K562 (cell line): Measurements from ENCODE around the gene NDUFB10. TPM values are rescaled to one million over a fixed set of nuclear protein-coding genes. Genes with fewer than 3 reads are reported as not detected.
A peak's percentile ranks its signal among the peaks of the same experiment; 100 is the strongest.

ENCODE experiments used
- CBFB ChIP-seq: sonication (generic); formaldehyde crosslinking; IDR thresholded peaks from 2 replicates; pipeline ENCODE4 v1.4.0; 2020; ENCODE audit warnings: mild to moderate bottlenecking, missing genetic modification reagents
- RBFOX2 ChIP-seq: fragments of 200-400 bp; formaldehyde crosslinking; IDR thresholded peaks from 2 replicates; pipeline ENCODE4 v1.6.1; 2017; ENCODE audit warnings: low read depth, mild to moderate bottlenecking, low read length, moderate library complexity
- SAP30 ChIP-seq: fragments of 200-600 bp; sonication (generic); IDR thresholded peaks from 2 replicates; pipeline ENCODE4 v1.6.1; 2012; ENCODE audit warnings: borderline replicate concordance, low read depth, mild to moderate bottlenecking, moderate library complexity, low read length, control low read depth, inconsistent platforms; ENCODE audit not compliant: insufficient read depth, poor library complexity, severe bottlenecking
- polyA plus RNA-seq, 8 experiments: library from polyadenylated mRNA; depleted of rRNA in 4 of 8; stranded (reverse) in 5 of 8; unstranded in 3 of 8; fragments of >200 nt; fragmentation: Nextera tagmentation in 2 of 8; fragmentation: Illumina TruSeq in 1 of 8; extraction: Ambion mirVana in 2 of 8; extraction: Trizol in 1 of 8; gene quantifications; 2 replicates each; pipeline versions ENCODE4 v1.2.1 to v1.2.3, GENCODE V29; 2011 to 2014; ENCODE audit warnings: inconsistent platforms in 1 of 8, missing spikeins in 1 of 8
- total RNA-seq, 7 experiments: library from RNA; depleted of rRNA in 6 of 7; stranded (reverse); fragments of >200 nt in 6 of 7; fragmentation: Illumina TruSeq in 2 of 7; extraction: Trizol in 2 of 7; gene quantifications; 2 replicates each; pipeline versions ENCODE4 v1.2.1 to v1.2.3, GENCODE V29; 2011 to 2021; ENCODE audit warnings: low replicate concordance in 1 of 7
- TF ChIP-seq, protein P1 (sequence below): sonication (generic); formaldehyde crosslinking; IDR thresholded peaks from 2 replicates; pipeline ENCODE4 v1.8.1; 2023; ENCODE audit warnings: mild to moderate bottlenecking, missing genetic modification reagents
- TF ChIP-seq, protein P2 (sequence below): sonication (generic); formaldehyde crosslinking; IDR thresholded peaks from 2 replicates; pipeline ENCODE4 v1.8.0; 2022; ENCODE audit warnings: mild to moderate bottlenecking, low read depth, missing genetic modification reagents
- TF ChIP-seq, protein P3 (sequence below): sonication (generic); formaldehyde crosslinking; IDR thresholded peaks from 2 replicates; pipeline ENCODE4 v1.8.0; 2023; ENCODE audit warnings: mild to moderate bottlenecking, missing genetic modification reagents

NDUFB10 gene
- total and polyA plus RNA-seq, 9 of the 15 experiments (the other 6 are each of a cell fraction or from before 2014, with no cell fraction given): 69.3 to 527 (median 161) TPM

DNA sequence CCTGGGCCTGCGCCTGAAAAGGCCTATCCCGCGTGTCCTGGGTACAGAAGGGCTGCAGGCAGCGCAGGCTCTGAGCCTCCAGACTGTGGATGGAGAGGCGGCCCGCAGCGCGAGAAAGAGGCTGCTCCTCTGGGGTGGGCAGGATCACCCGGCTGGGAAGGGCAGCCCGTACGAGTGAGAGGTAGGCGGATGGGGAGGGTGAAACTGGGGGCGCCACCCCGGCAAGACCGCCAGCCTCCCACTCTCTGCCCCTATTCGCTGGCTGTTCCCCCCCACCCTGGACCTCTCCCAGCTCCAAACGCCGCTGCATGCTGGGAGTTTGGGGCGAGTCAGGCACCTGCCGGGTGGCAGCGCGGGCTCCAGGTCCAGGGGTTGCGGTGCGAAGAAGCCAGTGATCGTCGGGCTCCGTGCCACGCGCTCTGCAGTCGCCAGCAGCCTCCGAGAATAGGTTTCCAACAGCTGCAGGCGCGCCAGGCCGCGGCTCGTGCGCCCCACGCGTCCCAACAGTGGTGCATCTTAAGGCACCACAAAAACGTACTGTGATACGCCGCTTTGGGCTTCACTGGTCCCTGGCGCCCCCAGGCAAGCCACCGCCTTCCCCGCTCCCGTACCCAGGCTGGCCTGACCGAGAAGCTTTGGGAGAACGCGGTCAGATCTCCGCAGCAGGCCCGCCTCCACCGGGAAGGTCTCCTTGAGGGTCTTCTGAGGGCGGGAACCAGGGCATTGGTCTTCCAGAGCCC, 20.9 kb downstream of the NDUFB10 start (continued):
- TF ChIP-seq, protein P1, sequence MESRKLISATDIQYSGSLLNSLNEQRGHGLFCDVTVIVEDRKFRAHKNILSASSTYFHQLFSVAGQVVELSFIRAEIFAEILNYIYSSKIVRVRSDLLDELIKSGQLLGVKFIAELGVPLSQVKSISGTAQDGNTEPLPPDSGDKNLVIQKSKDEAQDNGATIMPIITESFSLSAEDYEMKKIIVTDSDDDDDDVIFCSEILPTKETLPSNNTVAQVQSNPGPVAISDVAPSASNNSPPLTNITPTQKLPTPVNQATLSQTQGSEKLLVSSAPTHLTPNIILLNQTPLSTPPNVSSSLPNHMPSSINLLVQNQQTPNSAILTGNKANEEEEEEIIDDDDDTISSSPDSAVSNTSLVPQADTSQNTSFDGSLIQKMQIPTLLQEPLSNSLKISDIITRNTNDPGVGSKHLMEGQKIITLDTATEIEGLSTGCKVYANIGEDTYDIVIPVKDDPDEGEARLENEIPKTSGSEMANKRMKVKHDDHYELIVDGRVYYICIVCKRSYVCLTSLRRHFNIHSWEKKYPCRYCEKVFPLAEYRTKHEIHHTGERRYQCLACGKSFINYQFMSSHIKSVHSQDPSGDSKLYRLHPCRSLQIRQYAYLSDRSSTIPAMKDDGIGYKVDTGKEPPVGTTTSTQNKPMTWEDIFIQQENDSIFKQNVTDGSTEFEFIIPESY (CRISPR knock-in tag): peak; percentile 36; the same call in 1 of the 2 replicates
- 0 out of 2 replicates have a peak, but pooled peaks have one; percentile 6 for TF ChIP-seq RBFOX2
- TF ChIP-seq, protein P2, sequence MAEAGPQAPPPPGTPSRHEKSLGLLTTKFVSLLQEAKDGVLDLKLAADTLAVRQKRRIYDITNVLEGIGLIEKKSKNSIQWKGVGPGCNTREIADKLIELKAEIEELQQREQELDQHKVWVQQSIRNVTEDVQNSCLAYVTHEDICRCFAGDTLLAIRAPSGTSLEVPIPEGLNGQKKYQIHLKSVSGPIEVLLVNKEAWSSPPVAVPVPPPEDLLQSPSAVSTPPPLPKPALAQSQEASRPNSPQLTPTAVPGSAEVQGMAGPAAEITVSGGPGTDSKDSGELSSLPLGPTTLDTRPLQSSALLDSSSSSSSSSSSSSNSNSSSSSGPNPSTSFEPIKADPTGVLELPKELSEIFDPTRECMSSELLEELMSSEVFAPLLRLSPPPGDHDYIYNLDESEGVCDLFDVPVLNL (CRISPR knock-in tag): no peak
- no peak for TF ChIP-seq SAP30
- TF ChIP-seq CBFB (CRISPR knock-in tag): no peak
- TF ChIP-seq, protein P3, sequence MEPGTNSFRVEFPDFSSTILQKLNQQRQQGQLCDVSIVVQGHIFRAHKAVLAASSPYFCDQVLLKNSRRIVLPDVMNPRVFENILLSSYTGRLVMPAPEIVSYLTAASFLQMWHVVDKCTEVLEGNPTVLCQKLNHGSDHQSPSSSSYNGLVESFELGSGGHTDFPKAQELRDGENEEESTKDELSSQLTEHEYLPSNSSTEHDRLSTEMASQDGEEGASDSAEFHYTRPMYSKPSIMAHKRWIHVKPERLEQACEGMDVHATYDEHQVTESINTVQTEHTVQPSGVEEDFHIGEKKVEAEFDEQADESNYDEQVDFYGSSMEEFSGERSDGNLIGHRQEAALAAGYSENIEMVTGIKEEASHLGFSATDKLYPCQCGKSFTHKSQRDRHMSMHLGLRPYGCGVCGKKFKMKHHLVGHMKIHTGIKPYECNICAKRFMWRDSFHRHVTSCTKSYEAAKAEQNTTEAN: no peak
